GM12872 (cell line): ENCODE data around the gene KHDRBS1.
A peak's percentile ranks its signal among the peaks of the same experiment; 100 is the strongest.

Experiments used
- TF ChIP-seq, protein P1 (sequence below): IDR thresholded peaks from 3 replicates; pipeline ENCODE4 v1.5.1; 2011; ENCODE audit warnings: low read depth, mild to moderate bottlenecking, low read length, moderate library complexity; ENCODE audit not compliant: insufficient read depth

KHDRBS1 gene

DNA sequence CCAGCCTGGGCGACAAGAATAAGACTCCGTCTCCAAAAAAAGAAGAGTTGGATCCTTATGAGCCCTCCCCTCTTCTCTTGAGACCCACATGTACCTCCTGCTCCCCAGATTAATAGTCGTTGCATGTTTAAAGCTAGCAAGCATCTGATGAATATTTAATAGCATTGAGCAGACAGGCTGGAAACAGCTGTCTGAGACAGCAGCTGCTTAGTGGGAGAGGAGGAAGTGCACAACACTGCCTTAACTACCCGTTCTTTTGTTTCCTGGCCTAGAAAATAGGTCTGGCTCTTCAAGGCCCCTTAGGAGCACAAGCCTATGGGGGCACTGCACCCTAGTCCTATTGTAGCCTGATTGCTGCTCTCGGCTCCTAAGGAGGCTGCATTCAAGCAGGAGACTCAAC is 41.7 kb downstream of the KHDRBS1 start:
- TF ChIP-seq, protein P1, sequence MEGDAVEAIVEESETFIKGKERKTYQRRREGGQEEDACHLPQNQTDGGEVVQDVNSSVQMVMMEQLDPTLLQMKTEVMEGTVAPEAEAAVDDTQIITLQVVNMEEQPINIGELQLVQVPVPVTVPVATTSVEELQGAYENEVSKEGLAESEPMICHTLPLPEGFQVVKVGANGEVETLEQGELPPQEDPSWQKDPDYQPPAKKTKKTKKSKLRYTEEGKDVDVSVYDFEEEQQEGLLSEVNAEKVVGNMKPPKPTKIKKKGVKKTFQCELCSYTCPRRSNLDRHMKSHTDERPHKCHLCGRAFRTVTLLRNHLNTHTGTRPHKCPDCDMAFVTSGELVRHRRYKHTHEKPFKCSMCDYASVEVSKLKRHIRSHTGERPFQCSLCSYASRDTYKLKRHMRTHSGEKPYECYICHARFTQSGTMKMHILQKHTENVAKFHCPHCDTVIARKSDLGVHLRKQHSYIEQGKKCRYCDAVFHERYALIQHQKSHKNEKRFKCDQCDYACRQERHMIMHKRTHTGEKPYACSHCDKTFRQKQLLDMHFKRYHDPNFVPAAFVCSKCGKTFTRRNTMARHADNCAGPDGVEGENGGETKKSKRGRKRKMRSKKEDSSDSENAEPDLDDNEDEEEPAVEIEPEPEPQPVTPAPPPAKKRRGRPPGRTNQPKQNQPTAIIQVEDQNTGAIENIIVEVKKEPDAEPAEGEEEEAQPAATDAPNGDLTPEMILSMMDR = no peak

DNA sequence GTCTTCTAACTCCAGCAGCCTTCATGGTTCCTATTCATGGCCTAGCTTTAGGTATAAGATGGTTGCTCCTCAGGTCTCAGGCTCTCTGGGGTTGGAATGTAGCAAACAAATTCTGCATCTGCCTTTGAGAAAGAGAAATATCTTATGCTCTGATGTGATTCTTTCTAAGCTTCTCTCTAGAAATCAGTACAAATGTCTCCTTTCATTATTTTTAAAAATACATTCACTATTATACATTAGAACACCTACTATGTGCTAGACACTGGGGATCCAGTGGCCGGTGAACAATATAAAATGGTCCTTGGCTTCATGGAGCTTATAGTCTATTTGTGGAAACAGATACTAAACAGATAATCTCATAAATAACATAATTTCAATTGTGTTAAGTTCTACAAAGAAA is 42.9 kb downstream of the KHDRBS1 start:
- TF ChIP-seq, protein P1 = no peak

DNA sequence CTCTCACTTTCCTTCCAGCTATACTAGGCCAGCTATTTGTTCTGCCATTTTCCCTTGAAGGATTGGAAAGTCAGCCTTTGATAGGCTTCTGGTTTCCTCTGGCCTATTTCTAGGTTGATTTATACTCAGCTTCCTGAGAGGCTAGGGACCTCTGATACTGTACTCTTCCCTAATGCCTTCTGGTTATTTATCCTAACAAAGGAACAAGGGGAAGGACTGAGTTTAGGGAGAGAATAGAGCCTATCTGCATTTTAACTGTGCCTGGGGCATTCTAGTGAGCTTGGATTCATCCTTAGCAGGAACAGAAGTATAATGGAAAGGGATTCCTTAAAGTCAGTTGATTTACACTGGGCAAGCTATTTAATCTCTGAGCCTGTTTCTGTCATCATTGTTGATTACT is 47.2 kb downstream of the KHDRBS1 start:
- TF ChIP-seq, protein P1 = no peak

DNA sequence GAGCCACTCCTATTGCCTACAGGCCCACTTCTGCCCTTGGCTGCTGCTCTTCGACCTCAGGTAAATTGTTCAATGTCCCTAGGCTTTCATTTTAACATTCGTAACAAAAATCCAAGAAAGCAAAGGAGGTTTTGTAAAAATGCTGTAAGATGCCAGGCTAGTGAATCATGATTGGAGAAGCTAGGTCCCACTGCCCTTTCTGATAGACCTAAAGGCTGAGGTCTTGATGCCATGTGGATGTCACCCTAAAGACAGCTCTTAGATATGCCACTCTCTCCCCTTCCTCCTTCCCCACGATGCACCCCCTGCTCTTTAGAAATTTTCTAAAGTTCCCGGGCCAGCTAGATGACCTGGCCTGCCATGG is 49.2 kb downstream of the KHDRBS1 start:
- TF ChIP-seq, protein P1 = no peak

DNA sequence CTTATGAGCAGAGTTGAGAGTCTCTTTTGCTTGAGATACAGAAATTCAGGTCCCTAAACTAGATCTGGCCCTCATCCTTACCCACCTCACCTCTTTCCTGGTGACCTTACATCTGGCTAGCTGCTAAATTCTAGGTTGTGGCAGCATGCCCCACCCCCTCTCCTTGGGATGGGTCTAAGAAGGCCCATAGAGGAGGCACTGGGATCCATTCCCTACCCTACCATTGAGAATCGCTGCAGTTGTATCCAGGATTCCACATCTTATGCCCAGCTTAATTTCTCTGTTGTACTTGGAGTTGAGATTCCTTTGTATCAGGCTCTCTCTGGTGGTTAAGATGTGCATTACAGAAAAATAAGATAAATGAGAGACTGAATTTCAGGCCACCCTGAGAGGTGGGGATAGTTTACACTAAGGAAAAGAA is 49.6 kb downstream of the KHDRBS1 start:
- TF ChIP-seq, protein P1 = peak; percentile 53

GRCh38 chr1:32066489-32066873 is 52.8 kb downstream of the KHDRBS1 start:
- TF ChIP-seq, protein P1 = no peak

GRCh38 chr1:32068957-32069588 is 55.4 kb downstream of the KHDRBS1 start:
- TF ChIP-seq, protein P1 = no peak
